GM12801 (cell line): ENCODE results near the gene NKAIN2.

ENCODE experiments used
- TF ChIP-seq, protein P1 (sequence below): IDR thresholded peaks from one replicate; pipeline ENCODE4 v1.5.1; 2011; ENCODE audit warnings: control low read depth; ENCODE audit not compliant: insufficient read length; ENCODE audit errors: extremely low read depth

The NKAIN2 gene

GRCh38 chr6:124190256-124190655 is 386.6 kb downstream of the NKAIN2 start:
- TF ChIP-seq, protein P1, sequence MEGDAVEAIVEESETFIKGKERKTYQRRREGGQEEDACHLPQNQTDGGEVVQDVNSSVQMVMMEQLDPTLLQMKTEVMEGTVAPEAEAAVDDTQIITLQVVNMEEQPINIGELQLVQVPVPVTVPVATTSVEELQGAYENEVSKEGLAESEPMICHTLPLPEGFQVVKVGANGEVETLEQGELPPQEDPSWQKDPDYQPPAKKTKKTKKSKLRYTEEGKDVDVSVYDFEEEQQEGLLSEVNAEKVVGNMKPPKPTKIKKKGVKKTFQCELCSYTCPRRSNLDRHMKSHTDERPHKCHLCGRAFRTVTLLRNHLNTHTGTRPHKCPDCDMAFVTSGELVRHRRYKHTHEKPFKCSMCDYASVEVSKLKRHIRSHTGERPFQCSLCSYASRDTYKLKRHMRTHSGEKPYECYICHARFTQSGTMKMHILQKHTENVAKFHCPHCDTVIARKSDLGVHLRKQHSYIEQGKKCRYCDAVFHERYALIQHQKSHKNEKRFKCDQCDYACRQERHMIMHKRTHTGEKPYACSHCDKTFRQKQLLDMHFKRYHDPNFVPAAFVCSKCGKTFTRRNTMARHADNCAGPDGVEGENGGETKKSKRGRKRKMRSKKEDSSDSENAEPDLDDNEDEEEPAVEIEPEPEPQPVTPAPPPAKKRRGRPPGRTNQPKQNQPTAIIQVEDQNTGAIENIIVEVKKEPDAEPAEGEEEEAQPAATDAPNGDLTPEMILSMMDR = no peak

GRCh38 chr6:124193132-124193531 is 389.5 kb downstream of the NKAIN2 start:
- TF ChIP-seq, protein P1 = no peak

DNA sequence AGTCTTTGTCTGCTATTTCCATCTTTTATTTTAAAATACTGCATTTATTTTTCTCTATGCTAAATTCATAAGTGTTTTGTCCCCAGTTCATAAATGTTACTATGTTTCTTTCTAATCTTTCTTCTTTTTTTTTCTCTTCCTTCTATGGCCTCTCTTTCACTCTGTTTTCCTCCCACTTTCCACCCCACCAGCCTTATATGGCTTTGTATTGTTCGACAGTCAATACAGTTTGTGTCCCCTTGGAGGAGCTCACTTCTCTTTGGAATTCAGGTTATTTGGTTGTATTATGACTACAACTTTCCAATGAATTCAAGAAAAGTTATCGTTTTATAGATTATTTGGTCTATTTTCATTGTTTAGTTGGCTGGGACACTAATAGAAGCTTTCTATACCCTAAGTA is 393.5 kb downstream of the NKAIN2 start:
- TF ChIP-seq, protein P1 = no peak

- TF ChIP-seq, protein P1 = no peak
These were observed 395.6 kb downstream of the NKAIN2 start for GRCh38 chr6:124199286-124199685.

DNA sequence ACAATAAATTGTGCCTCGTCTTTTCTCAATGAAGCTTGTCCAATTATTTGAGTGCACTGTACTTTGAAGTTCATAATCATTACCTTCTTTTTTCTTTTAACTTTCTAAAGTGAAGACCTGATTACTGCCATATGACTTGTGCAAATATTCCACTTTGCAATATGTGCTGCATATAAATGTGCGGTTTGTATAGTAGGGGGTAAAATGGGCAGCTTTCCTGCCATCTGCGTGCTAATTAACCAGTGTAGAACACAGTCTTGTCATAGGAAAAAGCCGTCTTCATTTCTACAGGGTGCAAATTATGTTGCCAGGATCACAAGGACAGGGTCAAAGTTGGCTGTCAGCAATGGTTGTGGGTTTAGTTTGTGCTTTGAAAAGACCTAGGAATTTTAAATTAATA is 397.0 kb downstream of the NKAIN2 start:
- TF ChIP-seq, protein P1 = no peak

GRCh38 chr6:124203101-124203811 is 399.6 kb downstream of the NKAIN2 start:
- TF ChIP-seq, protein P1 = no peak

DNA sequence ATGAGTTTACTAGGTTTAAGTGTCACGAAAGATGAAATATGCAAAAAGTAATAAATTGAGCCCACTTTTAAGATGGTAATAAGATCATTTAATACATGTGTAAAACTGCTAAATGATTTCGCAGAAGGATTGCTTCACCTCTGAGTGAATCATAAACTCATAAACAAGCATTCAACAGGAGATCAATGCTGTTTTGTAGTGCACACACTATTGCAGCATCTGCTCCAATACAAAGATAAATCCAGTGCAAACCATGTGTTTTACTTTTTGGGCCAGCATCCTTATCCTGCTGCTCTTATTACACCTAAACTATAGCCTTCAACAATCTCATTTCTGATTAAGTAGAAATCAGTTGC is 400.1 kb downstream of the NKAIN2 start:
- TF ChIP-seq, protein P1 = no peak
